ENCODE measurements around the gene ZBTB22.

ZBTB22 gene

DNA sequence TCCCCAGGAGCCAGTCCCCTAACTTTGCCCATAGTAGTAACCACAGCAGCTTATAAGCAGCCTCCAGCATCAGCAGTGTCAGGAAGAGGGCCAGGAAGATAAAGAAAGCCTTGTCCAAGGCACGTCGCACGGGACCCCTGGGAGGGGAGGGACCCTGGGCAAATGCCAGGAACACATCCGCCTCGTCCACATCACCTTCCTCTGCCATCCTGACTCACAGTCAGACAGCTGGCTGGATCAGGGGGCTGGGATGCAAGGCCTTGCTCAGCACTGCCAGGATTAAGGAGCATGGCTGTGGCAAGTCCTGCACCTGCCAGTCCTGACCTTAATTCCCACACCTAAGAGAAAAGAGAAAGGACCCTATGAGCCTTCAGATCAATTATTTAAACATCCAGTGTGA, 11.5 kb upstream of the ZBTB22 start:
- no peak for DNase-seq (ENCODE audit: low read depth in 2 of 3, low spot score in 1 of 3)

DNA sequence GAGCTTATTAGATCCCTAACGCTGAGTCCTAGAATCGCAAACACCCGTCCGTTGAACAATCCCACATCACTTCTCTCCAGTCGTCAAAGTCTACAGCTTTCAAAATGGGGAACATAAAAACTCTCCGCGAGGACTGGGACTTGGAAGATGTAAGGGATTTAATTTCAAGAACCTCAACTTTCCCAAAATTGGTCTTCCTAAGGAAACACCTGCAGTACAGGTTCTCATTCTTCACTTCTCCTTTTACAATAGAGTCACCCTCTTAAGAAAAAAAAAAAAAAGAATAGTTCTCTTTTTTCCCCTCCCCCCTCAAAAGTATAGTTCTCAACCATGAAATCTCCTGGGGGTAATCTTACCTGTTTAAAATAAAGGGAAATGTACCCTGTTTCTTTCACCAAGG, 6.6 kb upstream of the ZBTB22 start:
- no peak for DNase-seq (ENCODE audit: low read depth in 2 of 3, low spot score in 1 of 3)

DNA sequence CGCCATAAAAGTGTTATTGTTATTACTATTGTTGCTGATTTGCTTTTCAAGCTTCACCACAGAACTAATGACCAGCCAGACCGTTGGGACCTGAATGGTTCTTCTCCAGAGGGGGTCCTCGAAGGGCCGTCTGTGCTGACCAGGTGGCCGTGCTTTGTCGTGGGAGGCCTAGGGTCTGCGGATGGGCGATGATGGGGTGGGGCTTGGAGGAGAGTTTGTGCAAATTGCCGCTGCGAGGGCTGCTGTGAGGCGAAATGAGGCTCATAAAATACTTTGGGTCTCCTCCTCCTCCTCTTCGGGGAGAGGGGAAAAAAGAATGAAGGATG, 6.0 kb upstream of the ZBTB22 start:
- DNase-seq (ENCODE audit: low read depth in 2 of 3, low spot score in 1 of 3), result no peak

- no peak for DNase-seq (ENCODE audit: low read depth in 2 of 3, low spot score in 1 of 3)
Observed at GRCh38 chr6:33321227-33321626, 3.7 kb upstream of the ZBTB22 start.

GRCh38 chr6:33320315-33321181, 3.0 kb upstream of the ZBTB22 start:
- no peak for DNase-seq (ENCODE audit: low read depth in 2 of 3, low spot score in 1 of 3)

- no peak for DNase-seq (ENCODE audit: low read depth in 2 of 3, low spot score in 1 of 3)
Observed at GRCh38 chr6:33319939-33320314, 2.4 kb upstream of the ZBTB22 start.

DNA sequence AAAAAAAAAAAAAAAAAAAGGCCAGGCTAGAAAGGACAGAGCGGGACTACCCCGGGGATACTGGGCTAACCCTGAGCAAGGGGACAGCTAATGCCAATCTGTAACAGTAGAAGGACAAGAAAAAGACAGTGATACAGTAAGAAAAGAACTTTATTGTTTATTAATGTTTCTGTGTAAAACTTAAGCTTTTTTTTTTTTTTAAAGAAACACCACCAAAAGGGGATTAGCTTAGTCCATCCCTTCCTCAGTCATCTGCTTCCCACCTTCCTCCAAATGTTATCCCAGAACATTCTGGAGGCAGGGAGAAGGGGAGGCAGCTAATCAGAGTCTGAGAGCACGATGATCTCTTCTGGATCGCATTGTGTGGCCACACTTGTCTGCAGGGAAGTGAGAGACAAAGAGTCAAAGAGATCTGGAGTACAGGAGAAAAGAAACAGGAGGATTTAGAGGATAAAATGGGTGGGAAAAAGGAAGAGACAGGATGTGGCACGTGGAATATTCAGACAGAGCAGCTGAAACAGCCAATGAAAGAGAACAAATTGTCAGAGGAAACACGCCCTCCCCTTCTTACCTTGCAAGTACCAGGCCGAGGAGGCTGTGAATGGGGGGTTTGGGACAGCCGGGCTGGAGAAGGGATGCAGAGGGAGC, 1.0 kb upstream of the ZBTB22 start:
- DNase-seq (ENCODE audit: low read depth in 2 of 3, low spot score in 1 of 3), result no peak

DNA sequence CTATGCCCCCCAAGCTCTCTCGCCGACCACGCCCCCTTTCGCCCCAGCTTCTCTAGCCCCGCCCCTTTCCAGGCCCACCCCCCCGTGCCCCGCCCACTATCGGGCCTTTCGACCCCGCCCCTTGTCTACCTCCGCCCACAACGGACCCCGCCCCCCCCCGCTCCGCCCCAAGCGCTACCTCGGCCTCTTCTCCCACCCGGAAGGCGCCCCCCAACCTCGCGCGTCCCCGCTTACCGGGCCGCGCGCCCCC, 200 bp downstream of the ZBTB22 start:
- DNase-seq (ENCODE audit: low read depth in 2 of 3, low spot score in 1 of 3), result no peak

DNA sequence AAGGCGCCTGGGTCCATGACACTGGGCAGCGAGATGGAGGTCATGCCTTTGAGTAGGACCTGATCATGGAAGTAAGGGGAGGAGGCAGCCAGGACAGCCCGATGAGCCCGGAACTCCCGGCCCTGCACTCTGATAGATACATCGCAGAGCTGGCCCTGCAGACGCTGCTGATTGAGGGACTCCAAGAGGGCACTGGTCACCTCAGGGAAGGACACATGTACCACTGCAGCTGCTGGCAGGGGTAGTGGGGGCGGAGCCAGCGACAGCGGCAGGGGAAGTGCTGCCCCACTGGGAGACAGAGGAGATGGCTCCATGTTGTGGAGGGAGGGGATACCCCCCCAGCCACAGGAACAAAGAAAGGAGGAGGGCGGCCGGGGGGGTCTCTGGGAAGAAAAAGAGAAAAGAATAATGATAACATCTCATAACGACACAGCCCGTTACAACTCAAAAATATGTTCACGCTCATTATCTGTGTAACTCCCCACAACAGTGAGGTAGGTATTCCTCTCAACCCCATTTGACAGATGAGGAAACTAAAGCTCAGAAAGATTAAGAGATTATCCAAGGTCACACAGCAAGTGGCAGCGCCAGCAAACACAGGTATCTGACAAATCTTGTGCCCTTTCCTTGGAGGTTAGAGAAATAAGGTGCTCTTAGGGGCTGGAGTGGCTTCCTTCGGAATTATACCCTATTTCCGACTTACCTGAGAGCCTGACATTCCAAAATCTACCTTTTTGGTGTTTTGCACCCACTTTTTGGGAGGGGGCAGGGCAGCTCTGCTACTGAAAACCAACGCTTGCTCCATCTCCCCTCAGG, 733 bp downstream of the ZBTB22 start:
- DNase-seq (ENCODE audit: low read depth in 2 of 3, low spot score in 1 of 3), result no peak

GRCh38 chr6:33315793-33316602, 1.5 kb downstream of the ZBTB22 start:
- no peak for DNase-seq (ENCODE audit: low read depth in 2 of 3, low spot score in 1 of 3)

DNA sequence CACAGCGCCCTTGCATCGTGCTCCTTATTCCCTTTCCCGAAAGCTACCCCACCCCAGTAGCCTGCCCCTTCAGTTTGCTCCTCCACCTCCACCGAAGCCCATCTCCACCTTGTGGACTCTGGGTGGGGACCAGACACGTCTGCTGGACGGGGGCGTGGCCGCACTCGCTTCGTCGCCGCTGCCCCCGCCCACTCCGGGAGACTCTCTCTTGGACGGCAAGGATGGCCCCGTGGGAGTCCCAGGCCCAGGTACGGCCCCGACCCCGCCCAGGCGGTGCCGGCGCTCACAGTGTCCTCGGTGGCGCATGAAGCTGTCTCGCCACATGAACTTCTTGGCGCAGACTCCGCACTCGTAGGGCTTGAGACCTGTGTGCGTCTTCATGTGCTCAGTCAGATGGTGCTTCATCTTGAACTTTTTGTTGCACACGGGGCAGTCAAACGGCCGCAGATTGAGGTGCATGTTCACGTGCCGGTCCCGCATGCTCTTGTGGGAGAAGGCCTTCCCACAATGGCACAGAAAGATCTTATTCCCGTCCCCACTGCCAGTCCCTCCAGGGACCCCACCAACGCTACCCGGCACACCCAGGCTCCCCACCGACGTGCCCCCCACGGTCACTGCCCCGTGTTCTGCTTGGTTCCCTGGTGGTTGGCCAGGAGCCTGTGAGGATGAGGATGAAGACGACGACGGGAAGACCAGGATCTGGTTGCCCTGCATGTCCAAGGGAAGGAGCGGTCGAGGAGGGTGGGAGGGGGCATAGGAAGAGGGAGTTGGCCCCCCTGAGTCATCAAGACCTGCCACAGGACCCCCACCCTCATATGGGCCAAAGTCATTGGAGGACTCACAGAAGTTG, 2.4 kb downstream of the ZBTB22 start:
- DNase-seq (ENCODE audit: low read depth in 2 of 3, low spot score in 1 of 3), result no peak

- DNase-seq (ENCODE audit: low read depth in 2 of 3, low spot score in 1 of 3), result peak; percentile 52 to 55 (median 52)
Observed at GRCh38 chr6:33314515-33314942, 3.0 kb downstream of the ZBTB22 start.

DNA sequence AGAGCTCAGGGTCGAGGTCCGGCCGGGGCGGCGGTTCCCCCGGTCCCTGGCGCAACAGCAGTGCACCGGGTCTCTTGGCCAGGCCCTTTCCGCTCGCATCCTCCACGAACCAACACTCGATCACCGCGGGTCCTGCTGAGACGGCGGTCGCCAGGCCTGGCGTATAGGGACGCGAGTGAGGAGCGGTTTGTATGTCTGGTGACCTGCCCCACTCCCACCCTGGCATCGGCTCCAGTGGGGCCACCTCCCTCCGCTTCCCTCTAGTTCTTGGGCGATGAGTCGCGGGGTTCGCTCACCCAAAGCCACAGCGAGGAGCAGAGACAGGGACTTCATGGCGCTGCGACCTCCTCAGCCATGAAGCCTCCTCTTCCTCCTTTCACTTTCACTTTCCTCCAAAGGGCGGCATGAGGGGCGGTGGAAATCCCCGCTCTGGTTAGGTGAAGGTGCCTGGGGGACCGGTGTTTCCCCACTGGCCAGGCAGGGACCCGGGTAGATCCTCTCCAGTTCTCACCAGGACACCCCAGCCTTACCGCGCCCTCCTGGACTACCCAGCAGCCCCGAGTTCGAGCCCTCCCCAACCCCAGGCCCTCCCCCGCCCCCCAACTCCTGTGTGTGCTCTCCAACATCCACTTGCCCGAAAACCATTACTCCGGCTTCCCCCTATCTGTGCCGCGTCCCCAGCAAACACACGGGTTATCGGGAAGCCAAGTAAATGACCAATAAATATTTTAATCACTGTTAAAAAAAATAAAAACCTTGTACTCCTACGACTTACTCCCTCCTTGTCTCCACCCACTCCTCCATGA, 3.6 kb downstream of the ZBTB22 start, which contains the start of gene TAPBP:
Gene TAPBP (minus strand): TSS at position 370 of the 806 bp plus-strand sequence. CDS start 37 bp downstream, at position 333.
- DNase-seq (ENCODE audit: low read depth in 2 of 3, low spot score in 1 of 3), result peak; percentile 72 to 78 (median 73)

GRCh38 chr6:33313105-33313708, 4.3 kb downstream of the ZBTB22 start:
- DNase-seq (ENCODE audit: low read depth in 2 of 3, low spot score in 1 of 3), result no peak

DNA sequence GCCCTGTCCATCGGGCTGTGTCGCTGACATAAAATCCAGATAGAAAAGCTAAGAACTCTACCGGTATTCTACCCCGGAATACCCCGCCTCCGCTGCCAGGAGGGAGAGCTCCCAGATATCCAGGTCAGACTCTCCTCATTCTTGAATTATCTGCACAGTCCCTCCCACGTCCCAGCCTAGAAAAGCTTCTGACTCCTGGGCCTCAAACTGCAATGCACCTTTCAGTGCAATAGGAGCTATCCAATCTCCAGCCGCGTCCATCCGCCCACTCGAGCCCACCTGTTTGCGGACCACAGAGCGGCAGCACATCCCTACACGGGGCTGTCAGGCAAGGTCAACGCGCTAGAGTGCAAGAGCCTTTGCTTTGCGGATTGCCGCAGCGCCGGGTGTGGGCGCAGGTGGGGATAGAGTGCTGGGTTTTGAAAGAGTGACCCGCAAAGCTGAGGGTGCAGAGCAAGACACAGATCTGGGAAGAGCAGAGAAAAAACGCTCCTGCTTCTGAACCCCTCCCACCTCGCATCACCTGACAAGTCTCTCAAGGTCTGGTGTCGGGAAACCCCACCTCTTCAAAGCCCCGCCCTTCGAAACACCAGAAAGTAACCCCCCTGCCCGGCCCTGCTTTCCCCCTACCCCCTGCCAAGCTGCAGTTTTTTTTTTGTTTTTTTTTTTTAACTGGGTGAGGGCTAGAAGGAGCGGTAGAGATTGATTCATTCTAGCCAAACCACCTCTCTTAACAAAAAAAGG, 5.0 kb downstream of the ZBTB22 start:
- peak in 2 of 3 donors; percentile 55 to 68 for DNase-seq (ENCODE audit: low read depth in 2 of 3, low spot score in 1 of 3)

GRCh38 chr6:33306356-33306755, 11.2 kb downstream of the ZBTB22 start:
- no peak for DNase-seq (ENCODE audit: low read depth in 2 of 3, low spot score in 1 of 3)

- DNase-seq (ENCODE audit: low read depth in 2 of 3, low spot score in 1 of 3), result no peak
Observed at GRCh38 chr6:33305052-33305451, 12.5 kb downstream of the ZBTB22 start.

DNA sequence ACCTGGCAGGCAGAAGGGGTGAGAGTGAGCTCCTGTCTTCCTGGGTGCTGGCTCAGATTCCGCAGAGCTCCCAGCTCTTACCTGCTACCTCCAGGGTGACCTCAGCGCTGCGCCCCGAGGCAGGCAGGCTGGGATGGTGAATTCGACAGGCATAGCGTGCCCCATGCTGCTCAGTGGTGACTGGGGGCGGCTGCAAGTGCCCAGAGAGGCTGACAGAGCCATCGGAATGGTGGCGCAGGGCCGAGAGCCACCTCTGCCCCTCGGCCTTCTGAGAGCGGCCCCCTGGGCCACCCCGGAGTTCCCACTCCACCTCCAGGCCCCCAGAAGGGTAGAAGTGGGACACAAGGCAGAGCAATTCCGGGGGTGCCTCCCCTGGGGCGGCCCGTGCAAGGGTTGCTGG, 13.3 kb downstream of the ZBTB22 start:
- DNase-seq (ENCODE audit: low read depth in 2 of 3, low spot score in 1 of 3), result no peak

Data from stimulated activated CD4-positive, alpha-beta T cell treated with anti-CD3 and anti-CD28 coated beads, Interleukin-12 subunit alpha, Interleukin-12 subunit beta, amount 100 ng/mL, for 48 hours (primary cell).